KMS-11 (cell line): ENCODE measurements around the gene SYPL1.

Experiments
- H2AFZ ChIP-seq: fragments of 200-600 bp; sonication (generic); 2 replicates; pipeline ENCODE4 v1.6.1; 2016; ENCODE audit warnings: antibody characterized with exemption, mixed run types, low read depth
- H3K27ac ChIP-seq: fragments of 200-600 bp; sonication (generic); 2 replicates; pipeline ENCODE4 v1.6.1; 2016; ENCODE audit warnings: mild to moderate bottlenecking, mixed run types
- H3K27me3 ChIP-seq: fragments of 200-600 bp; sonication (generic); 2 replicates; pipeline ENCODE4 v1.6.1; 2017; ENCODE audit warnings: mild to moderate bottlenecking, low read depth, mixed run types, moderate library complexity; ENCODE audit not compliant: insufficient read depth
- H3K36me3 ChIP-seq: fragments of 200-600 bp; sonication (generic); 2 replicates; pipeline ENCODE4 v1.6.1; 2017; ENCODE audit warnings: mild to moderate bottlenecking, mixed run types; ENCODE audit not compliant: insufficient read depth
- H3K4me1 ChIP-seq: fragments of 200-600 bp; sonication (generic); 2 replicates; pipeline ENCODE4 v1.6.1; 2016; ENCODE audit warnings: mild to moderate bottlenecking, low read depth, mixed run types; ENCODE audit not compliant: poor library complexity, severe bottlenecking
- H3K4me2 ChIP-seq: fragments of 200-600 bp; sonication (generic); 2 replicates; pipeline ENCODE4 v1.7.0; 2016; ENCODE audit warnings: mild to moderate bottlenecking, mixed run types
- H3K4me3 ChIP-seq: fragments of 200-600 bp; sonication (generic); IDR thresholded peaks from 2 replicates; pipeline ENCODE4 v1.6.1; 2017; ENCODE audit warnings: low read depth, low read length, mixed read lengths; ENCODE audit not compliant: insufficient read depth
- H3K79me2 ChIP-seq: fragments of 200-600 bp; sonication (generic); 2 replicates; pipeline ENCODE4 v1.6.1; 2016; ENCODE audit warnings: low read depth, mixed run types; ENCODE audit not compliant: insufficient read depth
- H3K9ac ChIP-seq: fragments of 200-600 bp; sonication (generic); 2 replicates; pipeline ENCODE4 v1.6.1; 2016; ENCODE audit warnings: mild to moderate bottlenecking, mixed run types
- H4K20me1 ChIP-seq: fragments of 200-600 bp; sonication (generic); 2 replicates; pipeline ENCODE4 v1.6.1; 2016; ENCODE audit warnings: mild to moderate bottlenecking, mixed run types; ENCODE audit not compliant: insufficient read depth
- CTCF ChIP-seq: fragments of 200-600 bp; sonication (generic); conservative IDR thresholded peaks from 2 replicates; pipeline ENCODE4 v1.6.1; 2017; ENCODE audit warnings: low read depth, mild to moderate bottlenecking, antibody characterized with exemption, low read length, moderate library complexity, mixed read lengths

SYPL1 gene

GRCh38 chr7:106074257-106074656 lies 37.9 kb downstream of the SYPL1 start:
- no peak overlapping the region for H3K27ac ChIP-seq
- no peak overlapping the region for H3K9ac ChIP-seq
- H3K27me3 ChIP-seq: no peaks in the 10 kb centered on the region
- no peaks in the 10 kb centered on the region for H3K79me2 ChIP-seq
- no peaks in the 10 kb centered on the region for H3K4me1 ChIP-seq
- TF ChIP-seq CTCF: no peak
- no peaks in the 10 kb centered on the region for H4K20me1 ChIP-seq
- no peak overlapping the region for H3K4me2 ChIP-seq
- H3K4me3 ChIP-seq: no peak overlapping the region
- H2AFZ ChIP-seq: no peak overlapping the region
- no peaks in the 10 kb centered on the region for H3K36me3 ChIP-seq

- no peaks in the 10 kb centered on the region for H3K36me3 ChIP-seq
- H3K4me3 ChIP-seq: no peak overlapping the region
- TF ChIP-seq CTCF: no peak
- H3K27ac ChIP-seq: no peak overlapping the region
- no peak overlapping the region for H3K9ac ChIP-seq
- no peaks in the 10 kb centered on the region for H3K4me1 ChIP-seq
- H2AFZ ChIP-seq: no peak overlapping the region
- no peak overlapping the region for H3K4me2 ChIP-seq
- H3K27me3 ChIP-seq: no peaks in the 10 kb centered on the region
- H3K79me2 ChIP-seq: no peaks in the 10 kb centered on the region
- H4K20me1 ChIP-seq: no peaks in the 10 kb centered on the region
These were observed 38.4 kb downstream of the SYPL1 start for GRCh38 chr7:106073701-106074100.

GRCh38 chr7:106072715-106073091 lies 39.4 kb downstream of the SYPL1 start:
- Histone ChIP-seq H3K4me2 (no peak overlapping the region), H2AFZ (no peak overlapping the region), H3K36me3 (no peaks in the 10 kb centered on the region), H3K27me3 (no peaks in the 10 kb centered on the region), H3K27ac (no peak overlapping the region), H3K9ac (no peak overlapping the region), H3K4me3 (no peak overlapping the region), H3K79me2 (no peaks in the 10 kb centered on the region), H4K20me1 (no peaks in the 10 kb centered on the region), H3K4me1 (no peaks in the 10 kb centered on the region)
- no peak for TF ChIP-seq CTCF

GRCh38 chr7:106071999-106072714 lies 40.0 kb downstream of the SYPL1 start:
- Histone ChIP-seq H2AFZ (no peak overlapping the region), H3K4me3 (no peak overlapping the region), H4K20me1 (no peaks in the 10 kb centered on the region), H3K27me3 (no peaks in the 10 kb centered on the region), H3K27ac (no peak overlapping the region), H3K36me3 (no peaks in the 10 kb centered on the region), H3K4me2 (no peak overlapping the region), H3K79me2 (no peaks in the 10 kb centered on the region), H3K9ac (no peak overlapping the region), H3K4me1 (no peaks in the 10 kb centered on the region)
- no peak for TF ChIP-seq CTCF
